HCT116 (cell line): Measurements from ENCODE around the gene RANBP10. TPM values are rescaled to one million over a fixed set of nuclear protein-coding genes. Genes with fewer than 3 reads are reported as not detected.

Source experiments
- ATAC-seq: fragments of 200-7000 bp; cut with Tn5 transposase; 2 replicates; pipeline ENCODE4 v1.9.1; 2020; ENCODE audit warnings: mild to moderate bottlenecking, moderate library complexity
- BruUV-seq: library from RNA; stranded (reverse); fragments of 400-500 nt; replicated peaks from 2 replicates; lab custom pipeline; 2021; lab: Mats Ljungman, UMichigan
- CTCF ChIA-PET: fragments of 300-600 bp; sonication (Branson Sonifier 250); formaldehyde crosslinking; loops from one replicate; lab custom pipeline; 2021; ENCODE audit warnings: antibody characterized with exemption; lab: Charles Lee
- POLR2A ChIA-PET: fragments of 300-600, 350-600 bp; sonication (Branson Sonifier 250); formaldehyde crosslinking; loops from one replicate; lab custom pipeline; 2021; ENCODE audit warnings: antibody characterized with exemption; lab: Charles Lee
- RAD21 ChIA-PET, 2 experiments: fragments of 300-600 bp; sonication (Branson Sonifier 250); formaldehyde crosslinking; loops; one replicate each; lab custom pipeline; 2023; ENCODE audit warnings: low total read pairs in 2 of 2; ENCODE audit not compliant: uncharacterized antibody in 2 of 2, unreplicated experiment in 2 of 2, low non-redundant PET in 1 of 2; lab: Charles Lee
- DNase-seq: peaks from one replicate; pipeline ENCODE4 v3.0.0-alpha.2; 2010; ENCODE audit warnings: low read depth, low spot score
- H2AFZ ChIP-seq: fragments of 200-600 bp; shearing (Covaris generic), sonication (generic); 2 replicates; pipeline ENCODE4 v1.6.1; 2017; ENCODE audit warnings: low read depth, mixed run types, mixed read lengths, antibody characterized with exemption, low read length; ENCODE audit not compliant: poor library complexity, severe bottlenecking
- H3K27ac ChIP-seq: 2 replicates; pipeline ENCODE4 v1.5.1; 2012; ENCODE audit warnings: low read depth, low read length
- H3K27me3 ChIP-seq: fragments of 200-600 bp; sonication (generic); 2 replicates; pipeline ENCODE4 v1.6.1; 2016; ENCODE audit warnings: mixed run types, low read length, mixed read lengths; ENCODE audit not compliant: insufficient read depth
- H3K36me3 ChIP-seq, 2 experiments: fragments of 200-500 bp in 1 of 2; fragments of 200-600 bp in 1 of 2; sonication (Bioruptor generic) in 1 of 2; sonication (generic) in 1 of 2; 2 replicates each; pipeline versions ENCODE4 v1.5.1 to v1.6.1; 2014 to 2016; ENCODE audit warnings: low read length in 2 of 2, inconsistent platforms in 1 of 2, mixed read lengths in 1 of 2, mixed run types in 1 of 2; ENCODE audit not compliant: insufficient read depth in 2 of 2, control insufficient read depth in 1 of 2
- H3K4me1 ChIP-seq, 2 experiments: fragments of 200-600 bp in 1 of 2; sonication (generic) in 1 of 2; 2 replicates each; pipeline versions ENCODE4 v1.5.1 to v1.6.1; 2012 to 2017; ENCODE audit warnings: low read length in 2 of 2, inconsistent platforms in 1 of 2, mild to moderate bottlenecking in 1 of 2, mixed read lengths in 1 of 2, mixed run types in 1 of 2, moderate library complexity in 1 of 2; ENCODE audit not compliant: insufficient read depth in 2 of 2, control insufficient read depth in 1 of 2
- H3K4me2 ChIP-seq: fragments of 200-600 bp; sonication (generic); 2 replicates; pipeline ENCODE4 v1.6.1; 2017; ENCODE audit warnings: mixed run types, low read length, mixed read lengths
- H3K4me3 ChIP-seq, 2 experiments: fragments of 200-600 bp in 1 of 2; sonication (generic) in 1 of 2; replicated peaks in 1 of 2; 2 replicates each; pipeline ENCODE4 v1.5.1; 2011 to 2016; ENCODE audit warnings: low read length in 2 of 2, control low read depth in 1 of 2, low read depth in 1 of 2, mild to moderate bottlenecking in 1 of 2, mixed read lengths in 1 of 2, mixed run types in 1 of 2
- H3K79me2 ChIP-seq: fragments of 200-600 bp; sonication (generic); 2 replicates; pipeline ENCODE4 v1.6.1; 2017; ENCODE audit warnings: mild to moderate bottlenecking, mixed run types, low read length, moderate library complexity, mixed read lengths; ENCODE audit not compliant: insufficient read depth
- H3K9ac ChIP-seq: fragments of 200-600 bp; sonication (generic); 2 replicates; pipeline ENCODE4 v1.6.1; 2016; ENCODE audit warnings: low read length, mixed read lengths
- H3K9me2 ChIP-seq: fragments of 200-600 bp; sonication (generic), shearing (Covaris generic); 2 replicates; pipeline ENCODE4 v1.6.1; 2017; ENCODE audit warnings: mixed run types, mild to moderate bottlenecking, moderate library complexity; ENCODE audit not compliant: insufficient read depth
- H3K9me3 ChIP-seq, 2 experiments: fragments of 200-500 bp in 1 of 2; fragments of 200-600 bp in 1 of 2; sonication (Bioruptor generic) in 1 of 2; sonication (generic) in 1 of 2; 2 replicates each; pipeline ENCODE4 v1.6.1; 2014 to 2017; ENCODE audit warnings: low read length in 2 of 2, mixed read lengths in 2 of 2, inconsistent platforms in 1 of 2, low read depth in 1 of 2, mild to moderate bottlenecking in 1 of 2, mixed run types in 1 of 2, moderate library complexity in 1 of 2; ENCODE audit not compliant: control insufficient read depth in 1 of 2, insufficient read depth in 1 of 2
- H4K20me1 ChIP-seq: fragments of 200-600 bp; sonication (generic), shearing (Covaris generic); 2 replicates; pipeline ENCODE4 v1.6.1; 2017; ENCODE audit warnings: mixed run types, mild to moderate bottlenecking, moderate library complexity; ENCODE audit not compliant: insufficient read depth
- CEBPB ChIP-seq: IDR thresholded peaks from 2 replicates; pipeline ENCODE4 v1.6.1; 2012; ENCODE audit warnings: low read depth
- CTCF ChIP-seq, 3 experiments: fragments of 200-600 bp in 1 of 3; sonication (generic) in 1 of 3; IDR thresholded peaks in 2 of 3; conservative IDR thresholded peaks in 1 of 3; 2 replicates each; pipeline ENCODE4 v1.5.1; 2012 to 2017; ENCODE audit warnings: low read depth in 2 of 3, low read length in 2 of 3, antibody characterized with exemption in 1 of 3, borderline replicate concordance in 1 of 3, control low read depth in 1 of 3, mild to moderate bottlenecking in 1 of 3, mixed read lengths in 1 of 3, mixed run types in 1 of 3, moderate library complexity in 1 of 3; ENCODE audit not compliant: insufficient read depth in 1 of 3
- EGR1 ChIP-seq: IDR thresholded peaks from 2 replicates; pipeline ENCODE4 v1.6.1; 2012; ENCODE audit warnings: low read depth
- ELF1 ChIP-seq: IDR thresholded peaks from 2 replicates; pipeline ENCODE4 v1.6.1; 2012; ENCODE audit warnings: low read depth, borderline replicate concordance
- EZH2 ChIP-seq: fragments of 200-600 bp; sonication (generic); IDR thresholded peaks from 2 replicates; pipeline ENCODE4 v1.6.1; 2017; ENCODE audit warnings: antibody characterized with exemption, mixed run types
- EZH2phosphoT487 ChIP-seq: fragments of 200-600 bp; IDR thresholded peaks from 2 replicates; pipeline ENCODE4 v1.6.1; 2018; ENCODE audit warnings: antibody characterized with exemption, borderline replicate concordance
- FOSL1 ChIP-seq: IDR thresholded peaks from 2 replicates; pipeline ENCODE4 v1.6.1; 2012; ENCODE audit warnings: low read depth
- JUND ChIP-seq: IDR thresholded peaks from 2 replicates; pipeline ENCODE4 v1.6.1; 2012
- MAX ChIP-seq: IDR thresholded peaks from 2 replicates; pipeline ENCODE4 v1.6.1; 2012
- POLR2A ChIP-seq: IDR thresholded peaks from 2 replicates; pipeline ENCODE4 v1.7.0; 2011; ENCODE audit warnings: borderline replicate concordance; ENCODE audit not compliant: insufficient read depth, insufficient read length; ENCODE audit errors: extremely low read depth
- POLR2AphosphoS5 ChIP-seq: IDR thresholded peaks from 2 replicates; pipeline ENCODE4 v1.6.1; 2011; ENCODE audit warnings: mild to moderate bottlenecking, low read depth, low read length, moderate library complexity
- RAD21 ChIP-seq: IDR thresholded peaks from 2 replicates; pipeline ENCODE4 v1.6.1; 2012; ENCODE audit warnings: low read depth, mild to moderate bottlenecking
- SP1 ChIP-seq: IDR thresholded peaks from 2 replicates; pipeline ENCODE4 v1.6.1; 2012; ENCODE audit warnings: low read depth
- SRF ChIP-seq: IDR thresholded peaks from 2 replicates; pipeline ENCODE4 v1.6.1; 2012; ENCODE audit warnings: low read depth
- YY1 ChIP-seq: IDR thresholded peaks from 2 replicates; pipeline ENCODE4 v1.6.1; 2011; ENCODE audit warnings: low read length, low read depth, moderate library complexity, mild to moderate bottlenecking; ENCODE audit not compliant: insufficient replicate concordance; ENCODE audit errors: extremely low read depth
- intact Hi-C: fragments of 100-400 bp; cut with micrococcal nuclease; formaldehyde crosslinking; loops from 2 replicates; pipeline ENCODE4 v1.10.0; 2022
- total RNA-seq: library from RNA; stranded (reverse); gene quantifications from one replicate; pipeline ENCODE4 v1.2.1, GENCODE V29; 2021; ENCODE audit not compliant: unreplicated experiment

Gene RANBP10
- total RNA-seq, 1 experiment from 2014 or later = 16.9 TPM

GRCh38 chr16:67673712-67674580 is 132.4 kb downstream of the RANBP10 start:
- H2AFZ ChIP-seq = no peak overlapping the region
- no peak overlapping the region for H3K4me3 ChIP-seq
- no peaks in the 10 kb centered on the region for H3K9me2 ChIP-seq
- TF ChIP-seq POLR2A = no peak
- no peak for TF ChIP-seq ELF1
- TF ChIP-seq CTCF (IDR thresholded peaks at IDR 0.05 in 2 of 3, conservative IDR thresholded peaks at IDR 0.05 in 1 of 3; ENCODE audit: borderline replicate concordance in 1 of 3, insufficient read depth in 1 of 3, low read depth in 2 of 3, low read length in 2 of 3) = no peak
- TF ChIP-seq CEBPB = no peak
- no peak for TF ChIP-seq YY1
- no peak for TF ChIP-seq POLR2AphosphoS5
- TF ChIP-seq RAD21 = no peak
- TF ChIP-seq EZH2 = no peak
- TF ChIP-seq MAX = no peak
- no peak for TF ChIP-seq SP1
- no peak for TF ChIP-seq JUND
- no peak for TF ChIP-seq EGR1
- TF ChIP-seq EZH2phosphoT487 = no peak
- no peak for TF ChIP-seq SRF
- no peak for TF ChIP-seq FOSL1
- no peaks in the 10 kb centered on the region for H3K36me3 ChIP-seq
- no peak overlapping the region for H3K9ac ChIP-seq
- no peak overlapping the region for H3K27ac ChIP-seq
- POLR2A ChIA-PET = no interaction called here
- no TSS peak for BruUV-seq
- H3K9me3 ChIP-seq = no peaks in the 10 kb centered on the region
- H3K27me3 ChIP-seq = no peaks in the 10 kb centered on the region
- ATAC-seq (no peak), DNase-seq (no peak)
- no peaks in the 10 kb centered on the region for H3K79me2 ChIP-seq
- CTCF ChIA-PET = interaction anchor here (1.2 to 5.0 kb wide), 7 partner anchors 10 to 262 kb away, joined by 3 to 21 read pairs (median 7); no protein-coding TSS in a partner anchor
- intact Hi-C loops = loop anchor here (2.0 to 5.0 kb wide), 3 partner anchors 133 to 368 kb away; partner anchors contain the start of genes RANBP10 and TSNAXIP1
- RAD21 ChIA-PET = no interaction called here
- peaks cover 0 to 5% of the 10 kb centered on the region in 2 experiments; a peak in 2 of 4 replicates for H3K4me1 ChIP-seq
- no peaks in the 10 kb centered on the region for H4K20me1 ChIP-seq
- no peak overlapping the region for H3K4me2 ChIP-seq

Other genes with a start within 250 kb of the RANBP10 start
- 48.3 TPM for gene CTCF, start 244.0 kb downstream of the RANBP10 start, total RNA-seq
- 33.9 TPM for gene CARMIL2, start 161.4 kb downstream of the RANBP10 start, total RNA-seq
- gene ACD, start 146.3 kb downstream of the RANBP10 start, total RNA-seq = 53.8 TPM
- 5.6 TPM for gene PARD6A, start 145.6 kb downstream of the RANBP10 start, total RNA-seq
- gene ENKD1, start 139.8 kb downstream of the RANBP10 start, total RNA-seq = 16.8 TPM
- 0.79 TPM for gene C16orf86, start 139.7 kb downstream of the RANBP10 start, total RNA-seq
- gene GFOD2, start 87.2 kb downstream of the RANBP10 start, total RNA-seq = 17.4 TPM
- 1.2 TPM for gene TSNAXIP1, start 329 bp upstream of the RANBP10 start, total RNA-seq
- gene THAP11, start 35.8 kb upstream of the RANBP10 start, total RNA-seq = 25.4 TPM
- 145 TPM for gene NUTF2, start 40.4 kb upstream of the RANBP10 start, total RNA-seq
- 40.5 TPM for gene CENPT, start 41.1 kb upstream of the RANBP10 start, total RNA-seq
- gene EDC4, start 66.5 kb upstream of the RANBP10 start, total RNA-seq = 100 TPM
- gene NRN1L, start 78.3 kb upstream of the RANBP10 start, total RNA-seq = 1.4 TPM
- gene PSKH1, start 86.7 kb upstream of the RANBP10 start, total RNA-seq = 16.2 TPM
- 3.4 TPM for gene CTRL, start 125.3 kb upstream of the RANBP10 start, total RNA-seq
- gene PSMB10, start 130.3 kb upstream of the RANBP10 start, total RNA-seq = 41.0 TPM
- gene LCAT, start 137.6 kb upstream of the RANBP10 start, total RNA-seq = 17.6 TPM
- 46.0 TPM for gene SLC12A4, start 162.1 kb upstream of the RANBP10 start, total RNA-seq
- not detected for gene DPEP3, start 173.9 kb upstream of the RANBP10 start, total RNA-seq
- gene DPEP2, start 192.9 kb upstream of the RANBP10 start, total RNA-seq = not detected
- not detected for gene DPEP2NB, start 209.4 kb upstream of the RANBP10 start, total RNA-seq
- 13.8 TPM for gene DDX28, start 216.7 kb upstream of the RANBP10 start, total RNA-seq
- gene DUS2, start 216.7 kb upstream of the RANBP10 start, total RNA-seq = 27.3 TPM